ENCODE measurements around the gene LILRB4.

DNA sequence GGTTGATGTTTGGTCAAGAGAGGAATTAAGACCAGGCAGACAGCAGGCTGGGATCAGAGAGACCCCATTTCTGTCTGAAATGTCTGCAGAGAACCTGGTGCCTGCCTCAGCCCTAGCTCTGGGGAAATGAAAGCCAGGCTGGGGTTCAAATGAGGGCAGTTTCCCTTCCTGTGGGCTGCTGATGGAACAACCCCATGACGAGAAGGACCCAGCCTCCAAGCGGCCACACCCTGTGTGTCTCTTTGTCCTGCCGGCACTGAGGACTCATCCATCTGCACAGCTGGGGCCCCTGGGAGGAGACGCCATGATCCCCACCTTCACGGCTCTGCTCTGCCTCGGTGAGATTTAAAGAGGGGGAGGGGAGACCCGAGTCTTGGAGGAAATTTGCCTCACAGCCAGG, at the start of gene LILRB4:
- TF ChIP-seq, protein P1, sequence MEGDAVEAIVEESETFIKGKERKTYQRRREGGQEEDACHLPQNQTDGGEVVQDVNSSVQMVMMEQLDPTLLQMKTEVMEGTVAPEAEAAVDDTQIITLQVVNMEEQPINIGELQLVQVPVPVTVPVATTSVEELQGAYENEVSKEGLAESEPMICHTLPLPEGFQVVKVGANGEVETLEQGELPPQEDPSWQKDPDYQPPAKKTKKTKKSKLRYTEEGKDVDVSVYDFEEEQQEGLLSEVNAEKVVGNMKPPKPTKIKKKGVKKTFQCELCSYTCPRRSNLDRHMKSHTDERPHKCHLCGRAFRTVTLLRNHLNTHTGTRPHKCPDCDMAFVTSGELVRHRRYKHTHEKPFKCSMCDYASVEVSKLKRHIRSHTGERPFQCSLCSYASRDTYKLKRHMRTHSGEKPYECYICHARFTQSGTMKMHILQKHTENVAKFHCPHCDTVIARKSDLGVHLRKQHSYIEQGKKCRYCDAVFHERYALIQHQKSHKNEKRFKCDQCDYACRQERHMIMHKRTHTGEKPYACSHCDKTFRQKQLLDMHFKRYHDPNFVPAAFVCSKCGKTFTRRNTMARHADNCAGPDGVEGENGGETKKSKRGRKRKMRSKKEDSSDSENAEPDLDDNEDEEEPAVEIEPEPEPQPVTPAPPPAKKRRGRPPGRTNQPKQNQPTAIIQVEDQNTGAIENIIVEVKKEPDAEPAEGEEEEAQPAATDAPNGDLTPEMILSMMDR (conservative IDR thresholded peaks at IDR 0.05; ENCODE audit: low read depth in 2 of 2): no peak
- TF ChIP-seq POLR2AphosphoS5 (IDR thresholded peaks at IDR 0.05; ENCODE audit: low read depth) (no peak), EZH2 (IDR thresholded peaks at IDR 0.05; ENCODE audit: low read depth, unreplicated experiment) (no peak), CREB1 (CRISPR knock-in tag; IDR thresholded peaks at IDR 0.05; ENCODE audit: low read depth) (no peak), ZNF462 (CRISPR knock-in tag; IDR thresholded peaks at IDR 0.05) (no peak), EZH2phosphoT487 (IDR thresholded peaks at IDR 0.05; ENCODE audit: unreplicated experiment) (no peak), REST (IDR thresholded peaks at IDR 0.05; ENCODE audit: unreplicated experiment) (no peak), ETS1 (IDR thresholded peaks at IDR 0.05) (no peak), STAT1 (IDR thresholded peaks at IDR 0.05; ENCODE audit: unreplicated experiment) (no peak), ZNF114 (CRISPR knock-in tag; IDR thresholded peaks at IDR 0.05) (no peak), JUNB (IDR thresholded peaks at IDR 0.05; ENCODE audit: unreplicated experiment) (no peak), NANOG (IDR thresholded peaks at IDR 0.05; ENCODE audit: borderline replicate concordance) (no peak)
